MM.1S (cell line): ENCODE measurements around the gene SNX21.
A peak's percentile ranks its signal among the peaks of the same experiment; 100 is the strongest.

Source experiments
- DNase-seq: peaks from one replicate; pipeline ENCODE4 v3.0.0-alpha.2; 2015
- H2AFZ ChIP-seq: fragments of 300-600 bp; sonication (generic); 2 replicates; pipeline ENCODE4 v1.6.0; 2016; ENCODE audit warnings: antibody characterized with exemption, low read length
- H3F3A ChIP-seq: fragments of 300-600 bp; sonication (generic); 2 replicates; pipeline ENCODE4 v1.6.1; 2016; ENCODE audit warnings: mild to moderate bottlenecking, antibody characterized with exemption, low read length, moderate library complexity, mixed read lengths; ENCODE audit not compliant: insufficient read depth
- H3K27ac ChIP-seq: fragments of 300-600 bp; sonication (generic); 2 replicates; pipeline ENCODE4 v1.5.1; 2016; ENCODE audit warnings: mild to moderate bottlenecking, low read length
- H3K27me3 ChIP-seq: fragments of 300-600 bp; sonication (generic); replicated peaks from 2 replicates; pipeline ENCODE4 v1.6.0; 2016; ENCODE audit warnings: low read length; ENCODE audit not compliant: insufficient read depth
- H3K36me3 ChIP-seq: fragments of 300-600 bp; sonication (generic); replicated peaks from 2 replicates; pipeline ENCODE4 v1.6.1; 2016; ENCODE audit warnings: mild to moderate bottlenecking, low read length, mixed read lengths; ENCODE audit not compliant: insufficient read depth
- H3K4me1 ChIP-seq: fragments of 300-600 bp; sonication (generic); 2 replicates; pipeline ENCODE4 v1.6.1; 2016; ENCODE audit warnings: low read length, mixed read lengths
- H3K4me2 ChIP-seq: fragments of 300-600 bp; sonication (generic); 2 replicates; pipeline ENCODE4 v1.6.0; 2016; ENCODE audit warnings: low read depth, low read length
- H3K4me3 ChIP-seq: fragments of 300-600 bp; sonication (generic); 2 replicates; pipeline ENCODE4 v1.5.1; 2016; ENCODE audit warnings: low read length, mixed read lengths
- H3K79me2 ChIP-seq: fragments of 300-600 bp; sonication (generic); 2 replicates; pipeline ENCODE4 v1.6.1; 2016; ENCODE audit warnings: mixed run types, low read length, mixed read lengths
- H3K9ac ChIP-seq: fragments of 300-600 bp; sonication (generic); 2 replicates; pipeline ENCODE4 v1.6.1; 2016; ENCODE audit warnings: low read length, mixed read lengths
- H3K9me2 ChIP-seq: fragments of 300-600 bp; sonication (generic); replicated peaks from 2 replicates; pipeline ENCODE4 v1.6.1; 2016; ENCODE audit warnings: mild to moderate bottlenecking, low read length, mixed read lengths; ENCODE audit not compliant: insufficient read depth
- H3K9me3 ChIP-seq: fragments of 300-600 bp; sonication (generic); replicated peaks from 2 replicates; pipeline ENCODE4 v1.6.1; 2016; ENCODE audit warnings: mild to moderate bottlenecking, low read length, mixed read lengths; ENCODE audit not compliant: insufficient read depth
- H4K20me1 ChIP-seq: fragments of 300-600 bp; sonication (generic); 2 replicates; pipeline ENCODE4 v1.6.1; 2016; ENCODE audit warnings: mild to moderate bottlenecking, low read length, moderate library complexity, mixed read lengths; ENCODE audit not compliant: insufficient read depth
- CTCF ChIP-seq: fragments of 300-600 bp; sonication (generic); IDR thresholded peaks from 2 replicates; pipeline ENCODE4 v1.5.1; 2016; ENCODE audit warnings: antibody characterized with exemption, low read length, mixed read lengths
- EZH2 ChIP-seq: fragments of 300-600 bp; sonication (generic); optimal IDR thresholded peaks from 2 replicates; pipeline ENCODE3; 2017; ENCODE audit warnings: low read depth, mild to moderate bottlenecking, antibody characterized with exemption, low read length, mixed read lengths
- EZH2phosphoT487 ChIP-seq: fragments of 300-600 bp; sonication (generic); IDR thresholded peaks from 2 replicates; pipeline ENCODE4 v1.6.1; 2018; ENCODE audit warnings: antibody characterized with exemption, low read length

Gene SNX21

GRCh38 chr20:45857882-45858216 lies 24.2 kb downstream of the SNX21 start:
- H3K27me3 ChIP-seq, result no peaks in the 10 kb centered on the region
- TF ChIP-seq EZH2phosphoT487 (no peak), CTCF (no peak), EZH2 (no peak)
- no peaks in the 10 kb centered on the region for H4K20me1 ChIP-seq
- H3K4me2 ChIP-seq, result peak overlapping the region; percentile 89
- no peaks in the 10 kb centered on the region for H3K9me3 ChIP-seq
- H2AFZ ChIP-seq, result peak overlapping the region; percentile 96
- DNase-seq, result peak; percentile 43
- H3K27ac ChIP-seq, result peak overlapping the region; percentile 47; the same call in 1 of the 2 replicates
- H3K36me3 ChIP-seq, result no peaks in the 10 kb centered on the region
- peaks cover 36% of the 10 kb centered on the region for H3K79me2 ChIP-seq
- H3K9me2 ChIP-seq, result no peaks in the 10 kb centered on the region
- H3K4me1 ChIP-seq, result peaks cover 6% of the 10 kb centered on the region
- peak overlapping the region; percentile 92 for H3K4me3 ChIP-seq
- H3F3A ChIP-seq, result no peaks in the 10 kb centered on the region
- peak overlapping the region; percentile 62; the same call in 1 of the 2 replicates for H3K9ac ChIP-seq

- no peaks in the 10 kb centered on the region for H3K9me3 ChIP-seq
These were observed 26.3 kb downstream of the SNX21 start for GRCh38 chr20:45859916-45860315.

GRCh38 chr20:45860560-45861220 lies 27.1 kb downstream of the SNX21 start:
- H3K27ac ChIP-seq, result no peak overlapping the region
- H2AFZ ChIP-seq, result no peak overlapping the region
- H3K9me3 ChIP-seq, result no peaks in the 10 kb centered on the region
- no peaks in the 10 kb centered on the region for H3K27me3 ChIP-seq
- no peak overlapping the region for H3K4me2 ChIP-seq
- no peaks in the 10 kb centered on the region for H3F3A ChIP-seq
- peaks cover 26% of the 10 kb centered on the region for H3K79me2 ChIP-seq
- no peak for DNase-seq
- no peak for TF ChIP-seq EZH2phosphoT487
- no peak for TF ChIP-seq EZH2
- TF ChIP-seq CTCF, result no peak
- H3K9ac ChIP-seq, result no peak overlapping the region
- H3K36me3 ChIP-seq, result no peaks in the 10 kb centered on the region
- H3K4me3 ChIP-seq, result no peak overlapping the region
- no peaks in the 10 kb centered on the region for H4K20me1 ChIP-seq
- peaks cover 6% of the 10 kb centered on the region for H3K4me1 ChIP-seq
- H3K9me2 ChIP-seq, result no peaks in the 10 kb centered on the region

More at GRCh38 chr20:45859916-45860315, 26.3 kb downstream of the SNX21 start:
- Histone ChIP-seq H3K36me3 (no peaks in the 10 kb centered on the region), H4K20me1 (no peaks in the 10 kb centered on the region), H3K27ac (no peak overlapping the region), H2AFZ (no peak overlapping the region), H3K9me2 (no peaks in the 10 kb centered on the region), H3K27me3 (no peaks in the 10 kb centered on the region), H3F3A (no peaks in the 10 kb centered on the region), H3K9ac (no peak overlapping the region), H3K79me2 (peaks cover 31% of the 10 kb centered on the region), H3K4me2 (no peak overlapping the region), H3K4me1 (peaks cover 6% of the 10 kb centered on the region), H3K4me3 (no peak overlapping the region)
- no peak for DNase-seq
- no peak for TF ChIP-seq CTCF
- TF ChIP-seq EZH2, result no peak
- no peak for TF ChIP-seq EZH2phosphoT487
